HG03342 (cell line): ENCODE results near the gene CORO1C.
"Not testable (repeated sequence)": the region's sequence is repeated elsewhere in the genome, so short reads cannot be mapped to it uniquely, and the experiment has no call there.

ENCODE experiments used
- ATAC-seq: cut with Tn5 transposase; IDR thresholded peaks from one replicate; pipeline ENCODE4 v1.9.1; 2021; ENCODE audit warnings: mild to moderate bottlenecking, moderate library complexity; ENCODE audit not compliant: unreplicated experiment

Gene CORO1C

DNA sequence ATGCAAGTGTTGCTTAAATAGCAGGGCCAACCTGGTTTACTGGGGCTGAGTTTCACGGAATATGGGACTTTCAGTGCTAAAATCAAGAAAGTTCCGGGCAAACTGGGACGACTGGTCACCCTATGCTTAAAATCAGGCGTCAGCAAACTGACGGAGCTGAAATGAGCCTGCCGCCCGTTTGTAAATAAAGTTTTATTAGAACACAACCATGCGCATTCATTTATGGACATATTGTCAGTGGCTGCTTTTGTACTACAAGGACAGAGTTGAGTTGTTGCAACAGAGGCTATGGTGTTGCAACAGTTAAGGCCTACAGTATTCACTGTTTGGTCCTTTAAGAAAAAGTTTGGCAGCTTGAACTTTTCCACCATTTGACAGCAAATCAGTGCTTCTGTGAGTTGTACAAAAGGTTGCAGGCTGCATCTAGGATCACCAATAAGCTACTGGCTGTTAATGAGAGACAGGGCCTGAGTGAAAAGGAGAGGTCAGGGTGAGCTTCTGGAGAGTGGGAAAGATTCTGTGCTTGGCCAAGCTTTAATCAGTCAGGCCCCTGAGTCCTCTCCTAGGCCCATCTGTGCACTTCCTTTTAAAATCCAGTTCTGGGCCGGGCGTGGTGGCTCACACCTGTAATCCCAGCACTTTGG lies 111.0 kb downstream of the CORO1C start:
- no peak for ATAC-seq

DNA sequence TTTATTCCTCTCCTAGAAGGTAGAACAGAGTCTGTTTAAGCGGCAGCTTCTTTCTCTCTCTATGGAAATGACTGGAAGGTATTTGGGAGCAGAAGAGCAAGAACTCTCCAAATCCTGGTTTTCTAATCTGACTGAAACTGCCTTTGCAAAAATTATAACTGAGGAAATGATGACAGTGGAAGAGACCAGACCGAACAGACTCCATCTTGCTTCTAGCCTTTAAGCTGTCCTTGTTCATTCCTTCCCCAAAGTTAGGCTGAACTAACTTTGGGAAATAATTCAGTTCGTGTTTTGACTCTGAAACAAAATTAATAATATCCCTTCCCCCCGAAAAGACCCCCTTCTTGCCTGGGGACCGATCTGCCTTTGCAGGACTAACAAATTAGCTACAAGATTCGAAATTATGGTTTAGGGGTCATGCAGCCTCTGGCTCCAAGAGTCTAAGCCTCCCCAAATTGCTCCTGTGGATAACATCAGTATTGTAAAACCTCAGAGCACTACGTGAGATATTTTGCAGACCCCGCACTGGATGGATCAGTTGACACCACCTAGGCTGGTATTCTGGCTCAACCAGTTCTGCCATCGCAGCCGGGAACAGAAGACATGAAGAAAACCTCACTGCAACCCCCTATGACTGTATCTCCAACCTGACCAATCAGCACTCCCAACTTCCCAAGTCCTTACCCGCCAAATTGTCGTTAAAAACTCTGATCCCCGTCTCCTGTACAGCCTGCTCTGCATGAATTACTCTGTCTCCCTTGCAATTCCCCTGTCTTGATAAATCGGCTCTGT lies 111.8 kb downstream of the CORO1C start:
- ATAC-seq, result no peak

DNA sequence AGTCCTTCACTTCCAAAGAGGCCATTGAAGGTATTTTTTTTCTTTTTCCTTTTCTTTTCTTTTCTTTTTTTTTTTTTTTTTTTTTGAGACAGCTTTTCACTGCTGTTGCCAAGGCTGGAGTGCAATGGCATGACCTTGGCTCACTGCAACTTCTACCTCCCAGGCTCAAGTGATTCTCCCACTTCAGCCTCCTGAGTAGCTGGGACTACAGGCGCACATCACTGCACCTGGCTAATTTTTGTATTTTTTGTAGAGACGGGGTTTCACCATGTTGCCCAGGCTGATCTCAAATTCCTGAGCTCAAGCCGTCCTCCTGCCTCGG lies 112.4 kb downstream of the CORO1C start:
- ATAC-seq, result not testable (repeated sequence)

DNA sequence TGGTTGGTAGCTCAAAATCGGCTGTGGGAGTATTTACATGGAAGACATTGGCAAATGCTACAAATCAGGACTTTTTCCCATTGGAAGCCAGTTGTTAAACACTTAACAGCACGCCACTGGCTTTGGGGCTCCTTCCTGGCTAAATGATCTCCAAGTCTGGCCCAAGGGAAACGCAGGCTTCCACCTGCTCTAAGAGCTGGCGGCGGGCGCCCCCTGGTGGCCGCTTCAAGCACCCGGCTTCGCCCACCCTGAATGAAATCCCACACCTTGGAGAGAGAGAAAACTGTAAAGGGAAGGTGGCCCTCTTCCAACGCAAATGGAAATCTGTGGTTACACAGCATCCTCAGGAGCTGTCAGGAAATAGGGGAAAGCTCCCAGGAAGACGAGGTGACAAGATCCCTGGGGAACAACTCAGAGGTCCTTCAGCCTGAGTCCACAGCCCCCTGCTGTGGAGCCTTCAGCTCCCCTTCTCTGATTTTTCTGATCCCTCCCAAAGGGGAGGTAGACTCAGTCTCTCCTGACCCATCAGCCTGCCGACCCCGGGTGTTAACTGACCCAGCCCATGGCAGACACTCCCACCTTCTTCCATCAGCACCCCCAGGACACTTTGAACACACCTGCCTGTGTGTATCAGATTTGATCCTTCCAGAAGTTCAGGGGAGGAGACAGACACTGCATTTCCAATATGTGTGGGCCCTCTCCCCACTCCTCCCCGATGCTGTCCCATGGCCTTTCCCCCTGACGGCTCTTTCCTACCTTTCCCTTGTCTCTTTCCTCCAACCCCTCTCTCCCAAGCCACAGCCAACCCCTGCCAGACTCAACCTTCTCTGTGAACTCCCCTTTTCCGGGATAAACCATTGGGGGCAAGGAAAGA lies 113.0 kb downstream of the CORO1C start:
- peak; percentile 47 for ATAC-seq

DNA sequence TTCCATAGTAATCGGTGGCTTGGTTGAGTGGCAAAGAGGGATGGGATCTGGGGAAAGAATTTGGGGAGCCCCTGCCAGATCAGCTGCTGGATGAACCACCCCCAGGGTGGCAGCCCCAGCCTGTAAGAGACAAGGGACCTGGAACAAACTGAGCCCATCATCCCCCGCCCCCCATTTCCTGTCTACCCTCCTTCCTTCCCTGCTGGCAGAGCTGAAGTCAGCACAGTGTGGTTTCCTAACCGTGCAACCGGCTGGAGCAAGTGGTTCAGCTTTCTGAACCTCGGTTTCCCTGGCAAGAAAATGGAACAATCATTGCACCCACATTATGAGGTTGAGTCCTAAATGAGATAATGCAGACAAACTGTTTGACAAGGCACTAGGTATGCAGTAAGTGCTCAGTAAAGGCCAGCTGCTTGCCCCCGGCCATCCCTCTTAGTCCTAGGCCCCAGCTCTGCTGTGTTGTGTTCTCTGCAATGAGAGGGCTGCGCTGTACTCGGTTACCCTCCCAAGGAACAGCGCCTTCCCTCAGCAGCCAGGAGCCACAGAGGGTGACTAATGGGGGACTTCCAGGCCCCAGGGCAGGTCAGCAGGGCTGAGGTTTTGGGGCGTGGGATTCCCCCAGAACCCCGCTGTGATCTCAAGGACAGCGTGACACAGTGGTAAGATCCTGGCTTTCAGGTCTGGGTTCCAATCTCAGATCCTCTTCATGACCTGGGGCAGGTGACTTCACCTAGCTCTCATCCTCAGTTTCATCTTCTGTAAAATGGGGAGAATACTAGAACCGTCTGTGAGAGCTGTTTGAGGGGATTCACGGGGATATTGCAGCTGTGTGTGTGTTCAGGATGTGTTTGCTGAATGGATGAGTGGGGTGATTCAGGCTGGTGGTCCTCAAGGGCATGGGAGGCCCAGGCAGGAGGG lies 114.1 kb downstream of the CORO1C start:
- ATAC-seq, result peak; percentile 73

DNA sequence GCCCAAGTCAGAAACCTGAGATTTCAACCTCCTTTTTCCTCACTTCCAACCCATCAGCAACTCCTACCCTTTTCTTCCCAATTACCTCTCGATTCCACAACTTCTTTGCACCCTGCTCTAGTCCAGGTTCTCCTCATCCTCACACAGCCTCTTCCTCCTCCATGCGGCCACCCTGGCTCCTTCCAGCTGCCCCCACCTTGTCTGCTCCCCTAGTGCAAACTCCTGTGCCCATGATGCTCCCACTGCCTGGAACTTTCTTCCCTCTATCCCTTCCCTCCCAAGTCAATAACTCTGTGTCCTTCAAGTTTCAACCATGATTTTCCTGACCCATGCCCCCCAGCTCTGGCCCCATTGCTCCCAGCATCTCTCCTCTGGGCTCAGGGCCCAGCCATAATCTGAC lies 115.0 kb downstream of the CORO1C start:
- no peak for ATAC-seq

DNA sequence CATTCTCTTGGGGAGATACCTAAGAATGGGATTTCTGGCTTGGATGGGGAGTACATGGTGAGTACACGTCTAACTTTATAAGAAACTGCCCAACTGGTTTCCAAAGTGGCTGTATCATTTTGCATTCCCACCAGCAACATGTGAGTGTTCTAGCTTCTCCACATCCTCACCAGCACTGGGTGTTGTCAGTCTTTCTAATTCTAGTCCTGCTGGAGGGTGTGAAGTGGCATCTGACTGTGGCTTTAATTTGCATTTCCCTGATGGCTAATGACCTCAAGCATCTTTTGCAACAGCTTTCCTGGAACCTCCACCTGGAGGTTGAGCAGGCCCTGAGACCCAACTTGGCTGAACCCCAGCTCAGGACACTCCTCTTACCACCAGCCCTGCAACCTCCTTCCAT lies 115.4 kb downstream of the CORO1C start:
- ATAC-seq, result no peak

DNA sequence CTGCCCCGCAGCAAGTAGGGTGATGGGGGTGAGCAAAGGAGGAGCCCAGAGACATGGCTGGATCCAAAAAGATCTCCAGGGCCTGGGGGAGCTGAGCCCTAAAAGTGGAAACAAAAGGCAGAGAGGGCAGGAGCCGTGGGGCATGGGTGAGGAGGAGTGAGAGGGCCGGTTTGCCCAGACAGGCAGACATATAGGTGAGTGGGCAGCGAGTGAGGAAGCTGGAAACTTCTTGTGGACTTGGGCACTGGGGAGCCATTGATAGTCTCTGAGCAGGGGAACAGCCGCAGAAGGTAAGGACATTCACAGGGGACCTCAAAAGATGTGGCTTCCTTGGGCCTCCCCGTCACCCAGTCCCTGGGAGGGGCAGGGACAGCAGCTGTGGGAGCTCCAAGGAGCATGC lies 116.7 kb downstream of the CORO1C start:
- no peak for ATAC-seq

DNA sequence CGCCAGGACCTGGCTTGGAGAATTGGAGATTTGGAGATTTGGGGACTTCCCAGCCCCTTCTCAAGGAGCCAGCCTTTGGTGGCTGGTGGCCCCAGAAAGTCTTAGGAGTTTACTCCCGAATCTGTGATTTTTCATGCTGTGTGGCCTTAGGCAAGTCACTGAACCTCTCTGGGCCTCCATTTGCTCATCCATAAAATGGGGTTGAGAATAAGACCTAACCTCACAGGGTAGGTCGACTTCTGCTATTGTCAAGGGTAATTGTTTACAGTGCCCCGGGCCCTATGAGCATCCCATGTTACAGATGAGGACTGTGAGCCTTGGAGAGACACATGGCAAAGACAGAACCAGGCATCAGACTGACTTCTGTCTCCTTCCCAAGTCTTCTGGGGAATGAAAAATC lies 117.3 kb downstream of the CORO1C start:
- ATAC-seq, result no peak

DNA sequence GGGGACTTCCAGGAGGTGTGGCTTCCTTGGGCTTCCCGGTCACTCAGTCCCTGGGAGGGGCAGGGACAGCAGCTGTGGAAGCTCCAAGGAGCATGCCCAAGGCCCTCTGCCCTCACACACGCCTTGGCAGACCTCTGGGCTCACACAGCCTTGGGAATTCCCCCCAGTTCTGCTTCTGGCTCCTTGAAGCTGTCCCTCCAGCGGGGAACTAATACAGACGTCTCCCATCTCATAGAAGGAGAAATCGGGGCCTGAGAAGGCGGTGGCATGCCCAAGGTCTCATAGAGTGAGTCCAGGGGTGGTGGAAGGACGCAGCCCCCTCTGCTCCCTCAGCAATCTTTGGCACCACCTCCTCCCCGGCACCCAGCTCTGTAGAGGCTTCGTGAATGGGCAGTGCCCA lies 117.8 kb downstream of the CORO1C start:
- no peak for ATAC-seq

DNA sequence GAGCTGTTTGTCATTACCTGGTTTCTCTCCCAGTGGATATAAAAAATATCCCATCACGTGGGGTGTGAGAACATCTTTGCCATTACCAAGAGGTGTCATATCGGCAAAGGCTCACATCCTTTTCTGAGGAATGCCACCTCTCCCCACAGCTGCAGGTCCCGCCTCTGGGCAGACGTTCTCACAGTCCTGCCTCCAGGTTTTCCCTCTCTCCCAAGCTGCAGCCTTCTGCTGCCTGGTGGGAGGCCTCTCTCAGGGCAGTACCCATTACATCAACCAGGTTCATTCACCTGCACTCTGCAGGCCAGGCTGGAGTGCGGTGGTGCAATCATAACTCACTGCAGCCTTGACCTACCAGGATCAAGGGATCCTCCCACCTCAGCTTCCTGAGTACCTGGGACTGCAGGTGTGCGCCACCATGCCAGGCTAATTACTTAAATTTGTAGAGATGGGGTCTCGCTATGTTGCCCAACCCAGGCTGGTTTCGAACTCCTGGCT lies 118.5 kb downstream of the CORO1C start:
- ATAC-seq, result no peak

DNA sequence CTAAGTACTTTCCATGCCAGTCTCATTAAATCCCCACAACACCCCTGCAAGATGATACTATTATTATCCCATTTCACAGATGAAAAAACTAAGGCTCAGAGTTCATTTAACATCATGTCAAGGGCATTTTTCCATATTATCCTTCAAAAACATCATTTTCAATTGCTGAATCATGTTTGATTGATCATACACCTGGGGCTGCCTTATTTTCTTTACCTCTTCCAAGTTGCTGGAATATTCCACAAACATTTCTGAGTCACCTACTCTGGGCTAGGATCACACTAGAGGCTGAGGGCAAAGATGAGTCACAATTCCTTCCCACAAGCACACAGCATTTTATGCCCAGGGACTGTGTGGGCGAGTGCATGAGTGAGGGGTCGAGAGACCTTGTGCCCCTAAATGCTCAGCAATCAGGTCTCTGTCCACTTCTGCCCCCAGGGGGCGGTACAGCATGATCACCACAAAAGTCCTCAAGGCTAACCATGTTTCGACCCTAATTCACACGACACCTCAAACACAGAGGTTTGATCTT lies 119.4 kb downstream of the CORO1C start:
- no peak for ATAC-seq

DNA sequence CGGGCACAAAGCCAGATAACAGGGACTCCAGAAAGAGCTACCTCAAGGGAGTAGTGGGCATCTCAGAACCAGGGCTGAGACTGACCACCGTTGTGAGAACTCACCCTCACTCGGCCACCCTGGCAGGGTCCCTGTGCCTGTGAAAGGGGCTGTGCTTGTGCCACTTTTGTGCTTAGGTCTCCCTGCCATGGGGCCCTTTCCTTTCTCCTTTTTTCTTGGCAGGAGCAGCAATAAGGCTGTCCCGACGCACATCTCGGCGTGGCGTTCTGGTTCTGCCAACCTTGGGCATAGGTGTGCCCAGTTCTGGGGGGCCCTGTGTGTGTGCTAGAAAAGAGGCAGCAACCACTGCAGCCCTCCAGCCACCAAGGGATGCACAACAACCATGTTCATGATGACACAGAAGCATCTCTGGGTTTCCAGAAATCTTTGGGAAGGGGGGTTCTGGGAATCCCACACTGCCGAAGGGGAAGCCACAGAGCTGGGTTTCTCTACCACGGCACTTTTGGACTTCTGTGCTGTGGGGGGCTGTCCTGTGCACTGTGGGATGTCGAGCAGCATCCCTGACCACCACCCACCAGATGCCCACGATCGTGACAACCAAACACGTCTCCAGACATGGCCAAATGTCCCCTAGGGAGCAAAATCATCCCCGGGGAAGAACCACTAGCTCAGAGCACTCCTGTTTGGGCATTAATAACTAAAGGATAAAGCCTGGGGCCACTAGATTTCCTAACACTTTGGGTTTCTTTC lies 120.3 kb downstream of the CORO1C start:
- no peak for ATAC-seq

DNA sequence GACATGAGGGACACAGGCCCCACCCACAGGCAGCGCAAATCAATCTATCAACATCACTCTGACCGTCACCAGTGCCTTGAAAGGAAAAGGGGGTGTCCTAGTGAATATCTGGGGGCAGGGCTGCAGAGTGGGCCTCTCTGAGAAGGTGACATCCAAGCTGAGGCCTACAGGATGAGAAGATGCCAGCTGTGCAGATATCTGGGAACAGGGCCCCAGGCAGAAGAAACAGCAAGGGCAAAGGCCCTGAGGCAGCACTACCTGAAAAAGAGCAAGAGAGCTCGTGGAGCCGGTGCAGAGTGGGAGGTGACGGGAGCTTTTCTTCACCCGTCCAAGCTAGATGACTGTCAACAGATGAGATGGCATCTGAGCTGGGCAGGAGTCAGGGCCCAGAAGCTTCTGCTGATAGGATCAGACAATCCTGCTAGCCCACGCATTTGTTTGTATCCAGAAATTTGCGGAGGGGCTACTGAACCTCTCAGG lies 120.9 kb downstream of the CORO1C start:
- ATAC-seq, result no peak

DNA sequence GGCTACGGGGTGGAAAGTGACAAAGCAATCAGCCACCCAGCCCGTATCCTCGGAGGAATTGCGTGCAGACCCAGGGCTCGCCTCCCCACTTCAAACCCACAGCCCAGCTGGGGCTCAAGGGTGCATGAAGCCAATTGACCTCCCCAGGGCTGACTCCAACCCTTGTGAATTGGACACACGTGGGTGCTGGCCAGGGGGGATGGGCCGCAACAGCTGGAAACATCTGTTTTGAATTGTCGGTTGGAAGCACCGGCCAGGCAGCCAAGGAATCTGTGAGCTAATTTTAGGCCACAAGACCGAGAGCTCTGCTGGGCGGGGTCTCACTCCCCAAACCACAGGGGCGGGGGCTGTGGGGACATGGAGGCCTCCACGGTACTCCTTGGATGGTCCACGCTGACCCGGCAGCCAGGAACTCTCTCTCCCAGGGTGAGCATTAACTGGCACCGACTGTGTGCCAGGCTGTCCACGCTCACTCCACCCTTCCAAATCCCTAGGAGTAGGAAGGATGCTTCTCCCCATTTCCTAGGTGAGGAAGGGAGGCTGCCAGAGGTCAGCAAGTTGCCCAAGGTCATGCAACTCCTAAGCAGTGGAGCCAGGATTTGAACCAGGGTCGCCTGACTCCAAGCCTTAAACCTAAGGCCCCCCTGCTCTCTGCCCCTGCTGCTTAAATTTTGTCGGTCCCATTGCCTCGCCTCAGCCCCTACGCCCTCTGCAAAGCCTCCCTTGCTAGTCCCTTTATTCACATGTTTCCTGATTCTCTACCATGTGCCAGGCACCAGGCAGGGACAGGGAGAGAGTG lies 121.6 kb downstream of the CORO1C start:
- ATAC-seq, result peak; percentile 47

DNA sequence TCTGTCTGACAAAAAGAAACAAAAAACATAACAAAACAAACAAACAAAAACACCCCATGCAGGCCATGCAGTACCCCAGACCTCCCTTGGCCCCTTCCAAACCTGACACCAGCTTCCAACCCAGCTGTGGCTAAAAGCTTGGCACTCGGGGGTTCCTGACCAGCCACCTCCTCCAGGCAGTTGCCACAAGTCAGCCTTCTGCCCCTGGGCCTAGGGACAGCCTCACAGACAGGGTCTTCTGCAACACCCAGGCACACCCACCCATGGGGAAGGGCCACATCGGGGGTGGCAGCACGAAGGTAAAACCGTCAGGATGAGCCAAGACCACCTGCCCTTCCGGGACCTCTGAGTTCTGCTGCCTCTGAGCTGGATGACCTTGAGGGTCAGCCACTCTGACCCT lies 122.7 kb downstream of the CORO1C start:
- ATAC-seq, result no peak

DNA sequence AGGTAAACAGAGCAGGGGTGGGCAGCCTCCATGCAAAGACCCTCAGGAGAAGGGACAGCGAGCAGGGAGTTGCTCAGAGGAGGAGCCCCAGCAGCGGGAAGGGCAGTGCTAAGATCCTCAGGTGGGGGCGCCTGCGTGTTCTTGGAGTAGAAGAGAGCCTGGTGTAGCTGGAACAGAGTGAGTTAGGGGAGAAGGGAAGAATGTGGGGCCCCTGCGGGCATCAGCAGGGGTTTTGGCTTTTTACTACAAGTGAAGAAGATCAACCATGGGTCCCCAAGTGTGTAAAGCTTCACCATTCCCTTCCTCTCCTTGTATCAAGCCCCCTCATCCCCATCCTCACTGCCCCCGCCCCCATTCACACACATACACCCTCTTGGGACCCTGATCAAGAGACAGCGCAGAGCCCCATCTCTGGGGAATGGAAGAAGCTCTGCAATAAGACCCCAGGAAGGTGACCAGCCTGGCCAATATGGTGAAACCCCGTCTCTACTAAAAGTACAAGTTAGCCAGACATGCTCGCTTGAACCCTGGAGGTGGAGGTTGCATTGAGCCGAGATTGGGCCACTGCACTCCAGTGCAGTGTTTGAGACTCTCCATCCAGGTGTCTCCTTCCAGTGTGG lies 123.2 kb downstream of the CORO1C start:
- no peak for ATAC-seq

DNA sequence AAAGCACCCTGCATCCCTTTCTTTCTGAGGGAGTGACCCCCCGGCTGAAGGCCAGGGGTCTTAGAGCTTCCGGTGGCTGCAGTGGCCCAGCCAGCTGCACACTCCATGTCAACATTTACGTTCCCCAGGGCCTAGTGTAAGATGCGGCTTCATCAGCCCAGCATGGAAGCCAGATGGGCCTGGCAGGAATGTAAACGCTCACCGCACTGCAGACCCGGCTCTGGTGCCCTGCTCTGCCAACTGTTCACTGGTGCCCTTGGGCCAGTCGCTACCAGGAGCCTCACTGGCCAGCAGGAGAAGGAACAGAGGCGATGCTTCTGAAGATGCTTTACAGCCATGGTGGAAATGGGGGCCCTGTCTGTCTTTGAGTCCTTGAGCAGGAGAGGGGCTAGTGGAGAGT lies 124.8 kb downstream of the CORO1C start:
- no peak for ATAC-seq
